PC-3 (cell line): Measurements from ENCODE around the gene CCDC110.

Experiments used
- CTCF ChIP-seq: fragments of 300-600 bp; sonication (generic); conservative IDR thresholded peaks from 2 replicates; pipeline ENCODE4 v1.5.1; 2017; ENCODE audit warnings: antibody characterized with exemption, low read depth, mild to moderate bottlenecking, low read length
- EZH2phosphoT487 ChIP-seq: fragments of 300-600 bp; sonication (generic); IDR thresholded peaks from 2 replicates; pipeline ENCODE4 v1.6.1; 2018; ENCODE audit warnings: mild to moderate bottlenecking, antibody characterized with exemption, low read length, borderline replicate concordance

GRCh38 chr4:185470501-185471195 lies 885 bp downstream of the CCDC110 start:
- TF ChIP-seq CTCF = no peak
- no peak for TF ChIP-seq EZH2phosphoT487
